Neural cell (in vitro differentiated cells): ENCODE results near the gene ENPP7. TPM values are rescaled to one million over a fixed set of nuclear protein-coding genes. Genes with fewer than 3 reads are reported as not detected.

ENCODE experiments used
- H2AFZ ChIP-seq: fragments of 200-600, 300-800 bp; sonication (generic), shearing (Covaris generic); 2 replicates; pipeline ENCODE4 v1.6.0; 2014; ENCODE audit warnings: low read depth, mild to moderate bottlenecking, antibody characterized with exemption, low read length, moderate library complexity
- H3F3A ChIP-seq: fragments of 200-600 bp; shearing (Covaris generic); 2 replicates; pipeline ENCODE4 v1.6.1; 2016; ENCODE audit warnings: mild to moderate bottlenecking, moderate library complexity, mixed read lengths, antibody characterized with exemption, low read length; ENCODE audit not compliant: insufficient read depth, poor library complexity, severe bottlenecking
- H3K27ac ChIP-seq: fragments of 200-600, 300-800 bp; sonication (generic), shearing (Covaris generic); 2 replicates; pipeline ENCODE4 v1.5.1; 2014; ENCODE audit warnings: mild to moderate bottlenecking, low read length, moderate library complexity
- H3K27me3 ChIP-seq: fragments of 300-800, 200-600 bp; sonication (generic), shearing (Covaris generic); 2 replicates; pipeline ENCODE4 v1.6.0; 2014; ENCODE audit warnings: mild to moderate bottlenecking, low read depth, low read length, moderate library complexity; ENCODE audit not compliant: insufficient read depth
- H3K36me3 ChIP-seq: fragments of 300-800, 200-600 bp; sonication (generic), shearing (Covaris generic); 2 replicates; pipeline ENCODE4 v1.5.1; 2014; ENCODE audit warnings: mild to moderate bottlenecking, antibody characterized with exemption, low read length, moderate library complexity; ENCODE audit not compliant: insufficient read depth
- H3K4me2 ChIP-seq: fragments of 300-800, 200-600 bp; sonication (generic), shearing (Covaris generic); 2 replicates; pipeline ENCODE4 v1.6.0; 2014; ENCODE audit warnings: mild to moderate bottlenecking, low read length
- H3K4me3 ChIP-seq: fragments of 300-800, 200-600 bp; sonication (generic), shearing (Covaris generic); 2 replicates; pipeline ENCODE4 v1.5.1; 2014; ENCODE audit warnings: mild to moderate bottlenecking, low read length, moderate library complexity
- H3K79me2 ChIP-seq: fragments of 200-600 bp; shearing (Covaris generic); replicated peaks from 2 replicates; pipeline ENCODE4 v1.6.0; 2014; ENCODE audit warnings: mild to moderate bottlenecking, low read length, moderate library complexity; ENCODE audit not compliant: insufficient read depth
- H3K9ac ChIP-seq: fragments of 300-800, 200-600 bp; sonication (generic), shearing (Covaris generic); 2 replicates; pipeline ENCODE4 v1.6.1; 2016; ENCODE audit warnings: mild to moderate bottlenecking, low read length, mixed read lengths
- H3K9me2 ChIP-seq: fragments of 200-600 bp; shearing (Covaris generic); 2 replicates; pipeline ENCODE4 v1.6.1; 2016; ENCODE audit warnings: mild to moderate bottlenecking, low read length, mixed read lengths; ENCODE audit not compliant: insufficient read depth
- H3K9me3 ChIP-seq: fragments of 200-600, 300-800 bp; sonication (generic), shearing (Covaris generic); 2 replicates; pipeline ENCODE4 v1.6.1; 2016; ENCODE audit warnings: mild to moderate bottlenecking, mixed run types, low read length, moderate library complexity, mixed read lengths
- H4K20me1 ChIP-seq: fragments of 200-600 bp; shearing (Covaris generic); 2 replicates; pipeline ENCODE4 v1.6.1; 2016; ENCODE audit warnings: mild to moderate bottlenecking, mixed run types; ENCODE audit not compliant: insufficient read depth
- EP300 ChIP-seq: fragments of 450-650 bp; conservative IDR thresholded peaks from 2 replicates; pipeline ENCODE4 v1.6.1; 2014; ENCODE audit warnings: antibody characterized with exemption, mild to moderate bottlenecking, moderate library complexity; ENCODE audit not compliant: poor library complexity, severe bottlenecking
- EZH2 ChIP-seq: fragments of 200-600, 300-800 bp; shearing (Covaris generic), sonication (generic); IDR thresholded peaks from 2 replicates; pipeline ENCODE4 v1.6.1; 2014; ENCODE audit warnings: antibody characterized with exemption, low read length, borderline replicate concordance, mild to moderate bottlenecking; ENCODE audit not compliant: insufficient read depth, poor library complexity, severe bottlenecking
- MXI1 ChIP-seq: fragments of 450-650 bp; conservative IDR thresholded peaks from 2 replicates; pipeline ENCODE4 v1.6.1; 2014; ENCODE audit warnings: antibody characterized with exemption, mild to moderate bottlenecking; ENCODE audit not compliant: poor library complexity, severe bottlenecking
- POLR2AphosphoS5 ChIP-seq: IDR thresholded peaks from 2 replicates; pipeline ENCODE4 v1.6.1; 2012
- RAD21 ChIP-seq: fragments of 450-650 bp; conservative IDR thresholded peaks from 2 replicates; pipeline ENCODE4 v1.6.1; 2014; ENCODE audit warnings: antibody characterized with exemption, mild to moderate bottlenecking, moderate library complexity
- SMC3 ChIP-seq: fragments of 450-650 bp; conservative IDR thresholded peaks from 2 replicates; pipeline ENCODE4 v1.6.1; 2014; ENCODE audit warnings: antibody characterized with exemption, mild to moderate bottlenecking, moderate library complexity; ENCODE audit not compliant: poor library complexity
- TAF1 ChIP-seq: IDR thresholded peaks from 2 replicates; pipeline ENCODE4 v1.6.1; 2012; ENCODE audit warnings: low read depth
- polyA plus RNA-seq: library from polyadenylated mRNA; depleted of rRNA; stranded (reverse); fragments of >200 nt; gene quantifications from 2 replicates; pipeline ENCODE4 v1.2.3, GENCODE V29; 2014
- TF ChIP-seq, protein P1 (sequence below): IDR thresholded peaks from 2 replicates; pipeline ENCODE4 v1.6.1; 2012; ENCODE audit warnings: borderline replicate concordance
- TF ChIP-seq, protein P2 (sequence below): fragments of 450-650 bp; IDR thresholded peaks from 2 replicates; pipeline ENCODE4 v1.5.1; 2014; ENCODE audit warnings: antibody characterized with exemption, mild to moderate bottlenecking, moderate library complexity; ENCODE audit not compliant: poor library complexity, severe bottlenecking

ENPP7 gene
- polyA plus RNA-seq, 1 donor from 2014 or later: not detected

DNA sequence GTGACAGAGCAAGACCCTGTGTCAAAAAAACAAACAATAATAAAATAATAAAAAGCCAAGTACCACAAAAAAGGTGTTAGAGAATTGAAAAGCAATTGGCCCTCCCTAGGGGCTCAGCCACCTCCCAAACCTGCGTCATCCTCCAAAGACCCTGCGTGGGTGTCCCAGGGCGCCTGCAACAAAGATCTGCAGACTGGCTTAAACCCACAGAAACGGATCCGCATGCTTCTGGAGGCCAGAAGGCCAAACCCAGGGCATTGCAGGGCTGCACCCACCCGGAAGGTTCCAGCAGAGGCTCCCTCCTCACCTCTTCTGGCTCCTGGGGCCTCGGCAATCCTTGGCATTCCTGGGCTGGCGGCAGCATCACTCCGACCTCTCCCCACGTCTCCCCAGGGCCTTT lies 1.5 kb downstream of the ENPP7 start:
- Histone ChIP-seq H3K4me3 (no peak overlapping the region), H3K9me2 (no peaks in the 10 kb centered on the region), H3F3A (no peaks in the 10 kb centered on the region), H3K36me3 (no peaks in the 10 kb centered on the region), H3K4me2 (no peak overlapping the region), H3K27me3 (no peaks in the 10 kb centered on the region), H3K9me3 (no peaks in the 10 kb centered on the region), H3K9ac (no peak overlapping the region), H3K27ac (no peak overlapping the region), H3K79me2 (no peaks in the 10 kb centered on the region), H4K20me1 (no peaks in the 10 kb centered on the region), H2AFZ (no peak overlapping the region)
- TF ChIP-seq EP300 (no peak), RAD21 (no peak), TAF1 (no peak), EZH2 (no peak)

DNA sequence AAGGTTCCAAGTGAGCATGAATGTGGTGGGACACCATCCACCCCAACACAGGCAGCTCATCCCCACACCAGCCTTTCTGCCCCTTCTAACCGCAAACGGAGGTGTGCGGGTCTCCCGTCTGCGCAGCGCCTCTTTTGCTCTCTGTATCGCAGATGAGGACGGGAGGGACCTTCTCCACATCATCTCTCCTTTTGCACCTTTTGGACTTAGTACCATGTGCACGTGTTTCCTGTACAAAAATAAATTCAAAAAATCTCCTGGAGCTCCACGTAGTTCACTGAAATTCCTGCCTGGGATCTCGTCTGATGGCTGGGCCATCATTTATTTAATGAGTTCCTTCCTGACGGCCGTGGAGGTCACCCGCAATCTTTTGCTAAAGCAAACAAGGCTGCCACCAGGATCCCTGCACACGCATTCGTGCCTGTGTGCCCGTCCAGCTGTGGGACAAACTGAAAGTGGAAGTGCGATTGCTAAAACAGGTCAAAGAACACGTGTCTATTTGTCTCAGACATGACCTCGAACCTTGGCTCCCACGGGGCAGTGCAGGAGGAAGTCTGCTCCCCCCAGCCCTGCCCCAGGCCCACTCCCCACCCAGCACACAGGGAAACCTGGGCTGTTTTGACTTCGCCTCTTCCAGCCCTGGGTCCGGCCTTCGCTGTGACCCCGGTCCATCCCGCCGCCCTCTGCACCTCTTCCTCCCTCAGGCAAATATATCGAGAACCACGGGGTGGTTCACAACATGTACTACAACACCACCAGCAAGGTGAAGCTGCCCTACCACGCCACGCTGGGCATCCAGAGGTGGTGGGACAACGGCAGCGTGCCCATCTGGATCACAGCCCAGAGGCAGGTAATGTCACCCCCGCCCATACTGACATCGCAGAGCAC lies 2.3 kb downstream of the ENPP7 start:
- Histone ChIP-seq H4K20me1 (no peaks in the 10 kb centered on the region), H3K4me2 (no peak overlapping the region), H3K9me2 (no peaks in the 10 kb centered on the region), H3K36me3 (no peaks in the 10 kb centered on the region), H3K9ac (no peak overlapping the region), H3K79me2 (no peaks in the 10 kb centered on the region), H3F3A (no peaks in the 10 kb centered on the region), H3K27me3 (no peaks in the 10 kb centered on the region), H3K9me3 (no peaks in the 10 kb centered on the region), H2AFZ (no peak overlapping the region), H3K4me3 (no peak overlapping the region), H3K27ac (no peak overlapping the region)
- TF ChIP-seq, protein P1, sequence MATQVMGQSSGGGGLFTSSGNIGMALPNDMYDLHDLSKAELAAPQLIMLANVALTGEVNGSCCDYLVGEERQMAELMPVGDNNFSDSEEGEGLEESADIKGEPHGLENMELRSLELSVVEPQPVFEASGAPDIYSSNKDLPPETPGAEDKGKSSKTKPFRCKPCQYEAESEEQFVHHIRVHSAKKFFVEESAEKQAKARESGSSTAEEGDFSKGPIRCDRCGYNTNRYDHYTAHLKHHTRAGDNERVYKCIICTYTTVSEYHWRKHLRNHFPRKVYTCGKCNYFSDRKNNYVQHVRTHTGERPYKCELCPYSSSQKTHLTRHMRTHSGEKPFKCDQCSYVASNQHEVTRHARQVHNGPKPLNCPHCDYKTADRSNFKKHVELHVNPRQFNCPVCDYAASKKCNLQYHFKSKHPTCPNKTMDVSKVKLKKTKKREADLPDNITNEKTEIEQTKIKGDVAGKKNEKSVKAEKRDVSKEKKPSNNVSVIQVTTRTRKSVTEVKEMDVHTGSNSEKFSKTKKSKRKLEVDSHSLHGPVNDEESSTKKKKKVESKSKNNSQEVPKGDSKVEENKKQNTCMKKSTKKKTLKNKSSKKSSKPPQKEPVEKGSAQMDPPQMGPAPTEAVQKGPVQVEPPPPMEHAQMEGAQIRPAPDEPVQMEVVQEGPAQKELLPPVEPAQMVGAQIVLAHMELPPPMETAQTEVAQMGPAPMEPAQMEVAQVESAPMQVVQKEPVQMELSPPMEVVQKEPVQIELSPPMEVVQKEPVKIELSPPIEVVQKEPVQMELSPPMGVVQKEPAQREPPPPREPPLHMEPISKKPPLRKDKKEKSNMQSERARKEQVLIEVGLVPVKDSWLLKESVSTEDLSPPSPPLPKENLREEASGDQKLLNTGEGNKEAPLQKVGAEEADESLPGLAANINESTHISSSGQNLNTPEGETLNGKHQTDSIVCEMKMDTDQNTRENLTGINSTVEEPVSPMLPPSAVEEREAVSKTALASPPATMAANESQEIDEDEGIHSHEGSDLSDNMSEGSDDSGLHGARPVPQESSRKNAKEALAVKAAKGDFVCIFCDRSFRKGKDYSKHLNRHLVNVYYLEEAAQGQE: no peak
- TF ChIP-seq, protein P2, sequence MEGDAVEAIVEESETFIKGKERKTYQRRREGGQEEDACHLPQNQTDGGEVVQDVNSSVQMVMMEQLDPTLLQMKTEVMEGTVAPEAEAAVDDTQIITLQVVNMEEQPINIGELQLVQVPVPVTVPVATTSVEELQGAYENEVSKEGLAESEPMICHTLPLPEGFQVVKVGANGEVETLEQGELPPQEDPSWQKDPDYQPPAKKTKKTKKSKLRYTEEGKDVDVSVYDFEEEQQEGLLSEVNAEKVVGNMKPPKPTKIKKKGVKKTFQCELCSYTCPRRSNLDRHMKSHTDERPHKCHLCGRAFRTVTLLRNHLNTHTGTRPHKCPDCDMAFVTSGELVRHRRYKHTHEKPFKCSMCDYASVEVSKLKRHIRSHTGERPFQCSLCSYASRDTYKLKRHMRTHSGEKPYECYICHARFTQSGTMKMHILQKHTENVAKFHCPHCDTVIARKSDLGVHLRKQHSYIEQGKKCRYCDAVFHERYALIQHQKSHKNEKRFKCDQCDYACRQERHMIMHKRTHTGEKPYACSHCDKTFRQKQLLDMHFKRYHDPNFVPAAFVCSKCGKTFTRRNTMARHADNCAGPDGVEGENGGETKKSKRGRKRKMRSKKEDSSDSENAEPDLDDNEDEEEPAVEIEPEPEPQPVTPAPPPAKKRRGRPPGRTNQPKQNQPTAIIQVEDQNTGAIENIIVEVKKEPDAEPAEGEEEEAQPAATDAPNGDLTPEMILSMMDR: no peak
- TF ChIP-seq POLR2AphosphoS5 (no peak), MXI1 (no peak), EZH2 (no peak), SMC3 (no peak), RAD21 (no peak), TAF1 (no peak), EP300 (no peak)
